Spleen (tissue), 11 donors: Measurements from ENCODE around the gene ACP2. TPM values are rescaled to one million over a fixed set of nuclear protein-coding genes. Genes with fewer than 3 reads are reported as not detected.

Experiments
- DNase-seq: peaks from one replicate; pipeline ENCODE4 v3.0.0-alpha.2; 2020
- H3K27ac ChIP-seq, 8 donors: fragments of 200-600 bp; sonication (generic) in 7 of 8; 1 replicate in 4 of 8; 2 replicates in 4 of 8; pipeline versions ENCODE4 v1.5.0 to v1.8.0; 2016 to 2021; ENCODE audit warnings: inconsistent platforms in 4 of 8, mild to moderate bottlenecking in 4 of 8, moderate library complexity in 1 of 8
- H3K27me3 ChIP-seq, 7 donors: fragments of 200-600 bp; sonication (generic) in 6 of 7; replicated peaks in 1 of 7; 1 replicate in 4 of 7; 2 replicates in 3 of 7; pipeline versions ENCODE4 v1.5.0 to v1.8.0; 2016 to 2021; ENCODE audit warnings: inconsistent platforms in 3 of 7, mild to moderate bottlenecking in 1 of 7
- H3K36me3 ChIP-seq, 6 donors: fragments of 200-600 bp; sonication (generic) in 5 of 6; 1 replicate in 4 of 6; 2 replicates in 2 of 6; pipeline versions ENCODE4 v1.5.0 to v1.8.0; 2016 to 2021; ENCODE audit warnings: inconsistent platforms in 2 of 6
- H3K4me1 ChIP-seq, 6 donors: fragments of 200-600 bp; sonication (generic) in 5 of 6; 1 replicate in 3 of 6; 2 replicates in 3 of 6; pipeline versions ENCODE4 v1.5.0 to v1.8.0; 2016 to 2021; ENCODE audit warnings: inconsistent platforms in 3 of 6
- H3K4me3 ChIP-seq, 8 donors: fragments of 200-600 bp; sonication (generic) in 7 of 8; 1 replicate in 4 of 8; 2 replicates in 4 of 8; pipeline versions ENCODE4 v1.5.0 to v1.8.0; 2016 to 2021; ENCODE audit warnings: inconsistent platforms in 4 of 8, mild to moderate bottlenecking in 4 of 8, moderate library complexity in 2 of 8
- H3K9me3 ChIP-seq, 8 donors: fragments of 200-600 bp; sonication (generic) in 7 of 8; 1 replicate in 4 of 8; 2 replicates in 4 of 8; pipeline versions ENCODE4 v1.5.0 to v1.8.0; 2016 to 2021; ENCODE audit warnings: inconsistent platforms in 4 of 8
- CTCF ChIP-seq, 11 experiments: fragments of 200-600 bp in 7 of 11; fragments of 450-650 bp in 4 of 11; sonication (generic) in 4 of 11; IDR thresholded peaks in 8 of 11; conservative IDR thresholded peaks in 3 of 11; 1 replicate in 7 of 11; 2 replicates in 4 of 11; pipeline versions ENCODE4 v1.4.0 to v1.8.0; 2016 to 2021; ENCODE audit warnings: antibody characterized with exemption in 11 of 11, inconsistent platforms in 4 of 11, mild to moderate bottlenecking in 1 of 11
- POLR2A ChIP-seq, 3 donors: fragments of 450-650 bp; IDR thresholded peaks; one replicate each; pipeline ENCODE4 v1.5.1; 2017; ENCODE audit warnings: antibody characterized with exemption in 3 of 3, mild to moderate bottlenecking in 1 of 3
- POLR2AphosphoS5 ChIP-seq, 3 donors: sonication (generic); formaldehyde crosslinking; IDR thresholded peaks; one replicate each; pipeline ENCODE4 v1.5.1; 2017; ENCODE audit warnings: antibody characterized with exemption in 3 of 3
- WGBS, 5 donors: extraction: QIAGEN DNeasy Blood & Tissue Kit in 3 of 5; methylation state at CpG; one replicate each; pipeline versions ENCODE4 v1.1.5 to v1.1.7; 2013 to 2018; 5-methylcytosine and 5-hydroxymethylcytosine counted together
- intact Hi-C: fragments of 100-400 bp; cut with DNase I; formaldehyde crosslinking; loops from one replicate; pipeline ENCODE4 v1.15.0; 2023; ENCODE audit warnings: low total_unique reads
- polyA plus RNA-seq, 3 donors: library from polyadenylated mRNA; stranded (reverse); fragments of 200-250 nt; gene quantifications; one replicate each; pipeline ENCODE4 v1.2.1, GENCODE V29; 2013
- total RNA-seq, 7 donors: library from RNA; depleted of rRNA in 3 of 7; stranded (reverse); fragments of >200 nt in 3 of 7; fragmentation: NEBNext Ultra II Directional in 4 of 7; extraction: Animal tissue kit (Norgen Biotek cat#: 25700) in 4 of 7; gene quantifications; one replicate each; pipeline versions ENCODE4 v1.1.0 to v1.2.1, GENCODE V29; 2016 to 2021
- donor health status: healthy with polysubstance abuse.
- donor health status: DM: no; HTN: no; CAD: no; lungs with moderate emphysema.
- donor health status: DM: no; HTN: no; CAD: no.
- donor health status: Bipolar disorder and iron deficiency.
- donor health status: healthy.
- donor health status: DM: no; HTN: no; CAD: no.
- donor health status: DM: yes; HTN: yes; CAD: no.

ACP2 gene
- total and polyA plus RNA-seq, 10 donors, result 18.9 to 113 (median 52.4) TPM

GRCh38 chr11:47216121-47216798, 32.4 kb downstream of the ACP2 start:
- intact Hi-C loops, result no loop called here
- H3K27me3 ChIP-seq, result no peaks in the 10 kb centered on the region
- peaks cover 20 to 75% (median 49%) of the 10 kb centered on the region in 6 donors for H3K4me1 ChIP-seq
- 13 to 19% (median 17%) methylated on average over 12 of the region's 12 CpGs for WGBS, 5 donors
- H3K27ac ChIP-seq, result peak overlapping the region; percentile 36 to 95 (median 92)
- TF ChIP-seq POLR2A (IDR thresholded peaks at IDR 0.05) (no peak), POLR2AphosphoS5 (IDR thresholded peaks at IDR 0.05) (peak in 2 of 3 donors; percentile 12 to 49), CTCF (IDR thresholded peaks at IDR 0.05 in 8 of 11, conservative IDR thresholded peaks at IDR 0.05 in 3 of 11) (peak in 1 of 11 experiments; percentile 18)
- DNase-seq, result no peak
- H3K9me3 ChIP-seq, result no peaks in the 10 kb centered on the region
- peaks cover 0 to 49% (median 7%) of the 10 kb centered on the region in 6 donors for H3K36me3 ChIP-seq
- H3K4me3 ChIP-seq, result peak overlapping the region; percentile 58 to 98 (median 69)

GRCh38 chr11:47215366-47215910, 33.2 kb downstream of the ACP2 start:
- Histone ChIP-seq H3K27me3 (no peaks in the 10 kb centered on the region), H3K27ac (peak overlapping the region; percentile 58 to 95 (median 92)), H3K36me3 (peaks cover 0 to 41% (median 7%) of the 10 kb centered on the region in 6 donors), H3K4me1 (peaks cover 19 to 67% (median 45%) of the 10 kb centered on the region in 6 donors), H3K4me3 (peak overlapping the region; percentile 58 to 98 (median 69)), H3K9me3 (no peaks in the 10 kb centered on the region)
- no peak for DNase-seq
- 2 to 9% (median 4%) methylated on average over 10 to 15 of the region's 15 CpGs for WGBS, 5 donors
- intact Hi-C loops, result no loop called here
- no peak for TF ChIP-seq POLR2A (IDR thresholded peaks at IDR 0.05)
- no peak for TF ChIP-seq CTCF (IDR thresholded peaks at IDR 0.05 in 8 of 11, conservative IDR thresholded peaks at IDR 0.05 in 3 of 11)
- TF ChIP-seq POLR2AphosphoS5 (IDR thresholded peaks at IDR 0.05), result no peak

- Histone ChIP-seq H3K36me3 (peaks cover 0 to 27% (median under 1%) of the 10 kb centered on the region in 6 donors), H3K27me3 (no peaks in the 10 kb centered on the region), H3K9me3 (no peaks in the 10 kb centered on the region), H3K4me3 (peak overlapping the region; percentile 58 to 98 (median 69)), H3K4me1 (peaks cover 14 to 53% (median 41%) of the 10 kb centered on the region in 6 donors), H3K27ac (peak overlapping the region; percentile 82 to 95 (median 92))
- peak in 1 of 11 experiments; percentile 11 for TF ChIP-seq CTCF (IDR thresholded peaks at IDR 0.05 in 8 of 11, conservative IDR thresholded peaks at IDR 0.05 in 3 of 11)
- TF ChIP-seq POLR2AphosphoS5 (IDR thresholded peaks at IDR 0.05), result peak; percentile 90 to 93 (median 91)
- peak in 1 of 3 donors; percentile 60 for TF ChIP-seq POLR2A (IDR thresholded peaks at IDR 0.05)
- WGBS, 5 donors, result 5 to 9% (median 8%) methylated on average over 20 of the region's 20 CpGs
- DNase-seq, result peak; percentile 97
- intact Hi-C loops, result no loop called here
These were observed 34.6 kb downstream of the ACP2 start for GRCh38 chr11:47213950-47214565.

- no peak overlapping the region for H3K4me3 ChIP-seq
- TF ChIP-seq POLR2AphosphoS5 (IDR thresholded peaks at IDR 0.05) (no peak), POLR2A (IDR thresholded peaks at IDR 0.05) (no peak), CTCF (IDR thresholded peaks at IDR 0.05 in 8 of 11, conservative IDR thresholded peaks at IDR 0.05 in 3 of 11) (no peak)
- H3K27me3 ChIP-seq, result no peaks in the 10 kb centered on the region
- peaks cover 0 to 16% (median 0%) of the 10 kb centered on the region in 6 donors for H3K36me3 ChIP-seq
- intact Hi-C loops, result no loop called here
- no peak overlapping the region for H3K27ac ChIP-seq
- 89 to 96% (median 94%) methylated on average over 12 of the region's 12 CpGs for WGBS, 5 donors
- DNase-seq, result no peak
- no peaks in the 10 kb centered on the region for H3K9me3 ChIP-seq
- H3K4me1 ChIP-seq, result peaks cover 14 to 42% (median 32%) of the 10 kb centered on the region in 6 donors
These were observed 35.7 kb downstream of the ACP2 start for GRCh38 chr11:47212938-47213337.
